CD4-positive, alpha-beta T cell treated with Interleukin-21 for 1 hour (primary cell): ENCODE data around the gene KANSL1L.
"Not testable (repeated sequence)": the region's sequence is repeated elsewhere in the genome, so short reads cannot be mapped to it uniquely, and the experiment has no call there.

Experiments used
- DNase-seq: peaks from one replicate; pipeline ENCODE4 v3.0.0-alpha.2; 2020

The KANSL1L gene

DNA sequence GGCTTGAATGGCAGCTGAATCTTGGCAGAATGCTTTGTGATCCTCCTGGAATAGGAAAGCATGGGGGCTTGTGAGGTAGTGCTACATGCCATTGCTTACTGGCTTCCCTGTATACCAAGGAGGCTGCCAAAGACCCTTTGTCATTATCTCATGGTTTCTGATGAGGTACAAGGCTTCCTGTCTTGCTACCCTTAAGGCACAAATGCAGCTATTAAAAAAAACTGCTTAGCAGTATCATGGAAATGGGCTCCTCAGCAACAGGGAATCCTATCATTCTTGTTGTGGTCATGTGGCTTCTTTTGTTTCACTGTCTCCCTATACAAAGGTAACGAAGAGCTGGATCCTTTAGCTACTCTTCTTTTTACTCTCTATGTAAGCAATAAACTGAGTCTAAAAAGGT lies 6.6 kb upstream of the KANSL1L start:
- no peak for DNase-seq

DNA sequence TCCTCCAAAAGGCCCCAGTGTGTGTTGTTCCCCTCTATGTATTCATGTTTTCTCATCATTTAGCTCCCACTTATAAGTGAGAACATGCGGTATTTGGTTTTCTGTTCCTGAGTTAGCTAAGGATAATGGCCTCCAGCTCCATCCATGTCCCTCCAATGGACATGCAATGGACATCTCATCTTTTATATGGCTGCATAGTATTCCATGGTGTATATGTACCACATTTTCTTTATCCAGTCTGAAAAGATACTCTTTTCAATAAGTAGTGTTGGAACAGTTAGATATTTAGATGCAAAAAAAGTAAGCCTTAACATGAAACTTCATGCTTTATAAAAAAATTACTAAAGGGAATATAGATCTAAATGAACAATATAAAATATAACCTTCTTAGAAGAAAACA lies 5.9 kb upstream of the KANSL1L start:
- DNase-seq = not testable (repeated sequence)

DNA sequence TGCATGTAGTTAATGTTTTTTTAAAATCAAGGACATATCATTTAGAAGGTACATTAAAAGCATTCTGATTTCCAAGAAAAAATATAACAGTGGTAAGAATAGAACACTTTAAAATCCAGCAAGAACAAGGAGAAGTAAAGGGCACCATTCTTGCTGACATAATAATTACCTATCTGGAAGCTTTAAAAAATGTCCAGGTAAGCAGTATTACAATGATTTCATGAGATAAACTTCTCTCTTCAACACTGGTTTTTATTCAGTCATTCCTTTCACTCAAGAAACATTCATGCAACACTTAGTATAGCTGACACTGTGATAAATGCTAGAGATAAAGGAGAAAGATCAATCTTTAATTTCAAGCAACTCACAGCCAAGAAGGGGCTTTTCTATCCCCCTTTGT lies 2.9 kb upstream of the KANSL1L start:
- DNase-seq = no peak

DNA sequence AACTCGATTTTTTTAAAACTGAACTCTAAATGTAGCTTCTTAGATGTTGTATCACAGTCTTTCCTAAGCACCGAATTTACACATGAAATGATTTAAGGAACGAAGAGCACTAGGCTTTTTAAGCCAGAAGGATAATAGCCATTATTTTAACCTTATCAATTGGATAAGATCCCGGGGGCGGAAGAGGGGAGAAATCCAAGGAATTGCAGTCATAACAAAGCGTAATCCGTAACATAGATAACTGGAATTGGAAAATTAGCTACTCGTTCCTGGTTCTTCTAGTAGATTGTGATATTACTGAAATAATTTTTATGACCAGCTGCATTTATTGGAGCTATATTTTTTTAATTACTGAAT lies 988 bp upstream of the KANSL1L start:
- no peak for DNase-seq

DNA sequence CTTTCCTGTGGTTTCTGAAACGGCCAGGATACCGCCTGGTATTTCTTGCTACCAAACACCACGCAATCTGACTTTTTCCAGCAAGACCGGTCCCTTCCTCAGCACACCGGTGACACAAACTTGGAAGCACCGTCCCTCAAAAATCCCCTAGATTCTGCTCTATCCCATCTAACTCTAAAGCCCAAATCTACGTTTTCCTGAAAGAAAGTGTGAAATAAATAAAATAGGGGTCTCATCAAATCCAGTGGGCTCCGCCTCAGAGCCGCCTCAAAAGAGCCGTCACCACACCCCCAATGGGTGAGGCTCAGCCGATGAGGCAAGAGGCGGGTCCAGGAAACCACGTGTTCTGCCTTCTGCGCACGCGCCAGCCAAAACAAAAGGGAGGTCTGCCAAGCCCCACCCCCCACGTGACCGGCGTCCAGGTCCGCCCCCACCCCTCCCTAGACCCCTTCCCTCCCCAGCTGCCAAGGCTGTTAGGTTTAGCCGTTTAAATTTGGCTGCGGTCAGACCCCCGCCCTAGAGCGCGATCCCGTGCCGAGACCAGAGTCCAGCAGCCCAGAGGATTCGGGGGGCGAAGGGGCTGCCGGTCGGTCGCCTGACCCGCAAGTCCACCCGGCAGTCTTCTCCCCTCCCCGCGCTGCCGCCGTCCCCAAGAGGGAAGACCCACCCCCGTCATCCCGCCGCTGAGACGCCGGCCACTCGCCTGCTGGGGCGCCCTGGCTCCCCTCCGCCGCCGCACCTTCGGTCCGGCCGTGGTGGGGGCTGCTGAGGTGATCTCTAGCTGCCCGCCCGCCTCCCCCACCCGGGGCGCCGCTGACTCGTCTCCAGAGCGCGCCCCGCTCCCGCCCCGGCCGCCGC lies 534 bp downstream of the KANSL1L start:
- peak; percentile 97 for DNase-seq

DNA sequence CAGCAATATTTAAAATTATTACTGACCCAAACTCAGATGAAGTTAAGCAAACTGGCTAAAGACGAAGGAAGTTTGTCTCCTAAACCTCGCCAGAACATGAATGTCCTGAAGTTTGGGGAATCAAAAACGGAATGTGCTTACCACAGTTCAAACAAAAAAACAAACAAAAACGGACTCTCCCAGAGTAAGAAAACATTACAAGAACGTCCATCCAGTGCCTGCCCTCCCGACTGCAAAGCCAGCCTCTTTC lies 1.1 kb downstream of the KANSL1L start:
- DNase-seq = no peak

DNA sequence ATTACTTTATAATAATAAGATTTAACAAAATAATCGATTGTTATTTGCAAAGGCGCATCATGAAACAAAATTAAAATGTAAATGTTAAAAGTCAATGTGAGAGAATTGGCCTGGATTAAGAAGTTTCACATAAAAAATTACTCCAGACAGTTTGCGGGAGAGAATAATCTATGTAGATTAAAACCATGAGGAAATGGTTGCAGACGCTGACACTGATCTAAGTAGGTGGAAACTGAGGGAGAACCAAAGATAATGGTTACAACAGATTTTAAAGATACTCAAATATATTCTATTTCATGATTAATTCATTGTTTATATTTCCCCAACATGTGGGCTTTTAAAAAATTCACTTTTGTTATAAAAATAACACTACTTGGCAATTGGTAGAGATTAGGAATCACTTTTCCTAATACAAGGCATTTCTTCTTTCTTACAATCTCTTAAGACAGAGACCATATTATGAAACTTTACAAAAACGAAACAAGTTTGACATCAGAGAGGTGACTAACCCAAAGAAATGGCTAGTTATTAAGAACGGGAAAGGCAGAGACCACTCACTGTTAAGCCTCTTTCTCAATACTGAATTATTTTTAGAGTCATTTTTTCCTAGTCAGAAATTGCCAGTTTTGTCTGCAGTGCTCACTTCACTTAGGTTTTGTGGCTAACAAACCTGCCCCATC lies 1.6 kb downstream of the KANSL1L start:
- peak; percentile 17 for DNase-seq

DNA sequence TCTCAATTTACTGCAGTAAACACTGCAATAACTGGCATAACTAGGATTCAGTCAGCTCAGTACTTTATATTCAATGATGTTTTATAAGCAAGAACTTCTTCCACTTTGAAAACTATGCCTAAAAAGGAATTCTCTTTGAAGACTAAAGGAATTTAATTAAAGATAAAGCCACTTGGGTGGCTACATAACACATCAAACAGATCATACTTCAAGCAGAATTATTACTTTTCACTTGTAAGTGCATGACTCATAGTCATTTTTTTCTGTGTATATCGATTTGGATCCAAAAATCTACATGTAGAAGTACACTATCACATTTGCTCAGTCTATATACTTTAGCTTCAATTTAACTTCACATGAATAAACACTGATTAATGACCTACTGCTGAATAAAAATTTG lies 4.0 kb downstream of the KANSL1L start:
- DNase-seq = no peak

DNA sequence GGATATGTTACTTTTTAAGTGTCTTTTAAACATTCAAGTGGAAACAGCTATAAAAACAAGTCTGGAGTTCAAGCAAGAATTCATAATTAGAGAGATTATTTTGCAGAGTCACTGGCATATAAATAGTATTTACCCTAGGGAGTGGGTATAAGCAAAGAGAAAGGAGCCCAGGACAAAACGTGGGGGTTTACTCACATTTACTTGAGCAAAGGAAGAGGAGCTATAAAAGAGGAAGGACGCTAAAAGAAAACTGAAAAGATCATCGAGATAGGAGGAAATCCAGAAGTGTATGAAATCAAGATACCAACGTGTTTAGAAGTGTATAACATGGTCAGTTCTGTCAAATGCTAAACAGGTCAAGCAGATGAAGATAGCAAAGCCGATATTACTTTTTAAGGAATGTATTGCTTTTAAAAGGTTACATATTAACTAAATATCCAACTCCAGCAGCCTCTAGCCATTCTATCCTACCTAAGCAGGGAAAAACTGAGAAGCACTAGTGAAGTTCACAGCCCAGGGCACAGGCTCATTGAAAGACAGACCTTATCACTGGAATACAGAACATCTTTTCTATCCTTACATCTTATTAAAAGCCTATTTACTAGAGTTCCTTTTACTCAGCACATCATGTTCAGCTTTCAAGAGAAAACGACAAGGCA lies 8.6 kb downstream of the KANSL1L start:
- DNase-seq = no peak

DNA sequence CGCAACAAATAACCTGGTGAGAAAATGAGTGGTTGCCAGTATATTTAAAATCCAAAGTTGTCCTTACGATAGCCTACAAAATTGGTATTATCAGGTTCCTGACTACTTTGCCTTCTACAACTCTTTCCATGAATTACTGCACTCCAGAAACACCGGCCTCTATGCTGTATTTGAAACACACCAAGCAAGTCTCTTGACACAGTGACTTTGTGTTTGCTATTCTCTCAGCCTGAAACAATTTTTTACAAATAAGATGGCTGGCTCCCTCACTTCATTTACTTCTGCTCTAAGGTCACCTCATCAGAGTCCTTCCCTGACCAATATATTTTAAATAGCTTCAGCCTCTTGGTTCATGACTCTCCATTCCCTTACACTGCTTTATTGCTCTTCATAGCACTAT lies 12.2 kb downstream of the KANSL1L start:
- DNase-seq = no peak

DNA sequence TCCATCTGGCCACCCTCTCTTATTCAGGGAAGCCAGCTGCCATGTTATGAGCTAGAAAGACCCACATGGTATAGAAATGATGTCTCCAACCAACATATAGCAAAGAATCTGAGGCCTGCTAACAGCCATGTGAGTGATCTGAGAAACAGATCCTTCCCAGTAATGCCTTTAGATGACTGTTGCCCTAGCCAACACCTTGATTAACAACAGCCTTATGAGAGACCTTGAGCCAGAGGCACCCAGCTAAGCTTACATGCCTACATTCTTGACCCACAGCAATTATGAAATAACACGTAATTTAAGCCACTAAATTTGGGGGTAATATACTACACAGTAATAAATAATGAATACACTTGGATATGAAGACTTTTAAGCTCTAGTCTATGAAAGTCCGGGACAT lies 13.0 kb downstream of the KANSL1L start:
- no peak for DNase-seq

DNA sequence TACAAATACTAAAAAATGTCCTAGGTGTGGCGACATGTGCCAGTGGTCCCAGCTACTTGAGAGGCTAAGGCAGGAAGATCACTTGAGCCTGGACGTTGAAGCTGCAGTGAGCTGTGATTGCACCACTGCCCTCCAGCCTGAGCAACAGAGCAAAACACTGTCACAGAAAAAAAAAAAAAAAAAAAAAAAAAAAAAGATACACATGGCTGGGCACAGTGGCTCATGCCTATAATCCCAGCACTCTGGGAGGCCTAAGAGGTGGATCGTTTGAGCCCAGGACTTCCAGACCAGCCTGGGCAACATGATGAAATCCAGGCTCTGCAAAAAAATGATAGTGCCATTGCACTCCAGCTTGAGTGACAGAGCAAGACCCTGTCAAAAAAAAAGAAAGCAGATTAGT lies 13.7 kb downstream of the KANSL1L start:
- no peak for DNase-seq

DNA sequence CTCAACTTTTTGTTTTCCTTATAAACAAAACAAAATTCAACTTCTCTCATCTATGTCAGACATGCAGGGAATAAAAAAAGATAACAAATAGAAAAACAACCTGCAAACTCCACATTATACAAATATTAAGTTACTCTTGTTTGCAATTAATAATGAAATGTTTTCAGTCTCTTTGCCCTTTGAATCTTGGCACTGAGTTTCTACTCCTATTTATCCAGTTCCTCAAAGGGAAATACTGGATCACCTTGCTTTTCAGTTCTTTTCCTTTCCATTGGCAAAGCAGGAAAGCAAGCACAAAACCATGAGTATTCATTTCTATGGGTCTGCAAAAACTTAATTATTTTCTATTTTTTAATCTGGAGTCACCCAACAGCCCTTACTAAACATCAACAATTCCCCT lies 23.6 kb downstream of the KANSL1L start:
- DNase-seq = no peak

DNA sequence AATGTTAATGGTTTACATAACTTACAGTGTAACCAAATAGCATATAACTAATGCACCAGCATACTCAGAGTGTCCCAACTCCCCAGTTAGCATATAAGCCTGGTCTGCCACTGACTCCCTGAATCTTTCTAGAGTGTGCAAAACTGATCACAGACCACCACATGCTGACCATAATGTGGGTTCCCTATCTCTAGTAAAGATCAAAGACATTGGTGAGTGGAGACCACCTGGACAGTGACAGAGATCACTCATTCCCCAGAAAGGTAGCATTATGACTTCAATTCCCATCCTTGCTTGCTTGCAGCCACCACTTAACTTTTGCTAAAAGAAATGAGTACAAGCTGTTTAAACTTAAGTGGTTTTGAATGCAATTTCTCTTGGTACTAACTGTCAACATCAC lies 39.0 kb downstream of the KANSL1L start:
- DNase-seq = no peak

DNA sequence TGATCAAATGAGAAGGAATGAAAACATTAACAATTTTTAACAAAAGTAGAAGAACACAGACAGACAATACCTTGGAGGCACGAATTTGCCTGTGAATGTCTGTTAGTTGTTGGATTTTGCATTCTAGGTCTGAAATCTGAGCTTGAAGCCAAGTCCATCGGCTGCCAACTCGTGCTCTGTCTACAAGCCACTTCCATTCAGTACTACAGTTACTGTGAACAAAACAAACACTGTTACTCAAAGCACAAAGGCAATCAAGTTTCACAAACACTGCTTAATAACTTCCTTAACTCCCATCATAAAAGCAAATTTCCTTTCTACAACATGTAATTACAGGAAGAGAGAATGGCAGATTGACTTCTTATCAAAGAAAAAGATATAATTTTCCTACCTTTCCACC lies 42.2 kb downstream of the KANSL1L start:
- DNase-seq = no peak

DNA sequence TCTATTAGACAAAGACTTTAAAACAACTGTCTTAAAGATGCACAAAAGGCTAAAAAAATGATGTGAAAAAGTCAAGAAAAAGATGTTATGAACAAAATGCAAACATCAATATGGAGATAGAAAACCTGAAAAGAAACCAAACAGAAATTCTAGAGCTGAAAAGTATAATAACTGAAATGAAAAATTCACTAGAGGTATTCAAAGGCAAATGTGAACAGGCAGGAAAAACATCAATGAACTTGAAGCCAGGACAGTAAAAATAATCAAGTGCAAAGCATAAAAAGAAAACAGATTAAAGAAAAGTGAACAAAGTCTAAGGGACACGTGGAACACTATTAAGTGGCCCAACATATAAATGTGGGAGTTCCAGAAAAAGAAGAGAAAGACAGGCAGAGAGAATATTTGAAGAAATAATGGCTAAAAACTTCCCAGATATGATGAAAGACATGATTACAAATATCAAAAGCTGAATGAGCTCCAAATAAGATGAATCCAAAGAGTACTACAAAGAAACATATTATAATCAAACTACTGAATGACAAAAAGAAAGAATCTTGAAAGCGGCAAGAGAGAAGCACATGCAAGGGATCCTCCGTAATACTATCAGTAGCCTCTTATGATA lies 57.5 kb downstream of the KANSL1L start:
- no peak for DNase-seq

DNA sequence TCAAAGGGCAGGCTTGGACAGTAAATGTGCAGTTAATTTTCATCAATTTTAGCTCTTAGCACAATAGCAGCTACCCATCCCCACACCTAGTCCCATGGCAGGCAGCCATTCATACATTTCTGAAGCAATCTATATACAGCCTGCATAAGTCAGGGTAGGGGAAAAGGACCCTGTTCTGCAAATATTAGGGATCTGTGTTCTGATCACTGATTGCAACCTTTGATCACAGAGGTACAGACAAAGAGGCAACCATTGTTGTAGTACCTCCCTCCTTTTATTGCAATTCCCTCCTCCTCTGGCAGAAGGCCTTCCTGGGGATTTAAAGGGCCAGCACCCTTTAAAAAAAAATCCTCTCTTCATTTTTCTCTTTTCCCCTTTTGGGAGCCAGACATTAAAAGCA lies 58.3 kb downstream of the KANSL1L start:
- no peak for DNase-seq

DNA sequence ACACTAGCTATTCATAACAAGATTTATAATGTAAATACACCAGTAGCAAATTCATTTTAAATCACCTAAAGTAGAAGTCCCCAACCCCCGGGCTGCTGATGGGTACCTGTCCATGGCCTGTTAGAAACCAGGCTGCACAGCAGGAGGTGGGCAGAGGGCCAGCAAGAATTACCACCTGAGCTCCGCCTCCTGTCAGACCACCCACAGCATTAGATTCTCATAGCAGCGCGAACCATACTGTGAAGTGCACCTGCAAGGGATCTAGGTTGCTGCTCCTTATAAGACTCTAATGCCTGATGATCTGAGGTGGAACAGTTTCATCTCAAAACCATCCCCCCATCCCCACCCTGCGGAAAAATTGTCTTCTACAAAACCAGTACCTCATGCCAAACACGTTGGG lies 71.3 kb downstream of the KANSL1L start:
- no peak for DNase-seq

DNA sequence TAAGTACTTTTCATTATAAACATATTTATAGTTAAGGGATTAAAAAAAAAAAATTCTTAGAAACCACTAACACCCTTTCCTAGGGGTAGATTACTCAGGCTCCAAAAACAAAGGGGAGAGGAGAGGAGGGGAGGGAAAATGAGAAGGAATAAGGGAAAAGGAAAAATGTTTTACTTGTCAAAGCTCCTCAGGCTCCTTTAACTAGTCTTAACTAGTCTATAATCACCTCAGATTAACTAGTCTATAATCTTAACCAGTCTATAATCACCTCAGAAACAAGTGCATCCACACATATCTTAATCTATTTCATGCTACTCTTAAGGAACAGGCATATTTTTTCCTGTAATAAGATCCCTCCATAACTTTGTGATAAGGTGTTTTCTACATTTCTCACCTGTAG lies 76.4 kb downstream of the KANSL1L start:
- no peak for DNase-seq

DNA sequence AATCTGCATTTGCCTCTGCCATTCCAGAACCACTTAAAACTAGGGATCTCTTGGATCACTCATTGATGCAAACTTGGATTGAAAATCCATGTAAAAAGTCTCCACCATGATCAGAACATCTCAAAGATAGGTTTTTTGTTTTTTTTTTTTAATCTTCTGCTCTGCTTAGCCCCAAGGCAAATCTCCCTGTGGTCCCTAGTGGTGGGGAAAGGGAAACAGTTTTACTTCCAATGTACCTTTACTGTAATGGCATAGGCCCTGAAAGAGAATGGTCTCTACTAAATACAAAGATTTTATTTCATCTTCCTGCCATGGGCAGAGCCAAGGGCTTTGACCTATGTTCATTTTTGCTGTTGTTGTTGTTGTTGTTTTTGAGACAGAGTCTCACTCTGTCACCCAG lies 78.4 kb downstream of the KANSL1L start:
- DNase-seq = no peak

DNA sequence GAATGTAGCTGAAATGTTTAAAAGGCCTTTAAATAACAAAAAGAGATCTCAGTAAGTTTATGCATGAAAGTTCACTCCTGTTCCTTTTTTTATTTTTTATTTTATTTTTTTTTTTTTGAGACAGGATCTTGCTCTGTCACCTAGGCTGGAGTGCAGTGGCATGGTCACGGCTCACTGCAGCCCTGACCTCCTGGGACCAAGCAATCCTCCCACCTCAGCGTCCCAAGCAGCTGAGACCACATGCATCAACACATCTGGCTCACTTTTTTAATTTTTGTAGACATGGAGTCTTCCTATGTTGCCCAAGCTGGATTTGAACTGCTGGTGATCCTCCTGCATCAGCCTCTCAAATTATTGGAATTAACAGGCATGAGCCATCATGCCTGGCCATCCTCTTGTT lies 84.3 kb downstream of the KANSL1L start:
- DNase-seq = no peak

DNA sequence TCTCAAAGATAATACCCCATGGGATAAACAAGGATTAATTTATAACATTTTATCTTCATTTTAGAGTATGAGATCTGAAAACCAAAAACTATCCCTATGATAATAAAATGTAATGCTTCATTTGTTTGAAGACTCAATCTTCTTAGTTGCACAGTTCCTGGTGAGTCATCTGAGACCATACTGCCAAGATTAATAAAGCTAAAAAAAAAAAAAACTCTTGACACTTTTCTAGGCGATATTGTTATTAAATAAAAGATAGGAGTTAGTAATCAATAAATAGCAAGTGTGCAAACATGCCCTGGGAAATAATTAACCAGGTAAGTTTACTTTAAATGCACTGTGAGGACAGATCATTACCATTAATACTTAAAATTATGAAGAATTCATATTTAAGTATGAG lies 84.9 kb downstream of the KANSL1L start:
- DNase-seq = no peak

DNA sequence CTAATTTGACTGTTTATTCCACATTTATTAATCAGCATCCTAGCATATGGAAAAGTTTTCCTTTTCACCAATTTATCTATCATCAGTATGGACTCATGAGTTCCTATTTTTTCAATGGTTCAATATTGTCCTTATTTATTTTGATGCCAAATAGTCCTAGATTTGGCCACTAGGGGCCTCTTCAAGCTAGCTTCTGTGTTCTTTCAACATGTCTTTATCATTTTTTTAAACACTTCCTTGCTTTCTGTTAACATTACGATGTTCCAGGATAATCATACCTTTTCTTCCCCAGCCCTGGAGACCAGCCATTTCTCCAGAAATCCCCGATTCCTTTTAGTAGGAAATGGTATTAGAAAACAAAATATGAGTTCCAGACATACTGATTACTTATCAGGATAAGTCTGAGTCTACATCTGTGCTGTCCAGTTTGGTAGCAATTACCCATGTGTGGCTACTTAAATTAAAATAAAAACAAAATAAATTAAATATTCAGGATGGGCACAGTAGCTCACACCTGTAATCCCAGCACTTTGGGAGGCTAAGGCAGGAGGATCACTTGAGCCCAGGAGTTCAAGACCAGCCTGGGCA lies 98.2 kb downstream of the KANSL1L start:
- DNase-seq = peak; percentile 17

DNA sequence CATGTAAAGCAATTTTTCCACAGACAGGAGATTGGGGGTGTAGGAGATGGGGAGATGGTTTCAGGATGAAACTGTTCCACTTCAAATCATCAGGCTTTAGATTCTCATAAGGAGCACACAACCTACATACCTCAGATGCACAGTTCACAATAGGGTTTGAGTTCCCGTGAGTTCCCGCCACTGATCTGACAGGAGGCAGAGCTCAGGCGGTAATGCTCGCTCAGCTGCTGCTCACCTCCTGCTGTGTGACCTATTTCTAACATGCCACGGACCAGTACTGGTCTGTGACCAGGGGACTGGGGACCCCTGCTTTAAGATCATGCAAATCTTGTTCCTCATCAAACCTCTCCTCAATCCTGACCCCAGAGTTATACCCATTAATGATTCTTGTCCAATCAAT lies 98.7 kb downstream of the KANSL1L start:
- no peak for DNase-seq
